GM12873 (cell line): Measurements from ENCODE around the gene USP33.

Source experiments
- TF ChIP-seq, protein P1 (sequence below): IDR thresholded peaks from 2 replicates; pipeline ENCODE4 v1.5.1; 2012; ENCODE audit warnings: low read depth, mild to moderate bottlenecking, moderate library complexity, low read length, control low read depth; ENCODE audit not compliant: insufficient read depth; ENCODE audit errors: missing control alignments

Gene USP33

DNA sequence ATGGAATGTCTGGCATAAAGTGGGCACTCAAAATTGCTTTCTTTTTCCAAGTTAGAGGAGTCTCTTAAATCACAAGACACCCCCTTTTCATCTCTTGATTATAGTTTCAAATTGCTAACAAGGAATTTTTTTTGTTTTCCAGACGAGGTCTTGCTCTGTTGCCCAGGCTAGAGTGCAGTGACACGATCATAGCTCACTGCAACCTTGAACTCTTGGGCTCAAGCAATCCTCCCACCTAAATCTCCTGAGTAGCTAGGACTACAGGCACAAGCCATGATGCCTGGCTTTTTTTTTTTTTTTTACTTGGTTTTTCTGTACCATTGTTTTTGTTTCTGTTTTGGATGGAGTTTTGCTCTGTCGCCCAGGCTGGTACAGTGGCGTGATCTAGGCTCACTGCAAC is 98.0 kb downstream of the USP33 start:
- TF ChIP-seq, protein P1, sequence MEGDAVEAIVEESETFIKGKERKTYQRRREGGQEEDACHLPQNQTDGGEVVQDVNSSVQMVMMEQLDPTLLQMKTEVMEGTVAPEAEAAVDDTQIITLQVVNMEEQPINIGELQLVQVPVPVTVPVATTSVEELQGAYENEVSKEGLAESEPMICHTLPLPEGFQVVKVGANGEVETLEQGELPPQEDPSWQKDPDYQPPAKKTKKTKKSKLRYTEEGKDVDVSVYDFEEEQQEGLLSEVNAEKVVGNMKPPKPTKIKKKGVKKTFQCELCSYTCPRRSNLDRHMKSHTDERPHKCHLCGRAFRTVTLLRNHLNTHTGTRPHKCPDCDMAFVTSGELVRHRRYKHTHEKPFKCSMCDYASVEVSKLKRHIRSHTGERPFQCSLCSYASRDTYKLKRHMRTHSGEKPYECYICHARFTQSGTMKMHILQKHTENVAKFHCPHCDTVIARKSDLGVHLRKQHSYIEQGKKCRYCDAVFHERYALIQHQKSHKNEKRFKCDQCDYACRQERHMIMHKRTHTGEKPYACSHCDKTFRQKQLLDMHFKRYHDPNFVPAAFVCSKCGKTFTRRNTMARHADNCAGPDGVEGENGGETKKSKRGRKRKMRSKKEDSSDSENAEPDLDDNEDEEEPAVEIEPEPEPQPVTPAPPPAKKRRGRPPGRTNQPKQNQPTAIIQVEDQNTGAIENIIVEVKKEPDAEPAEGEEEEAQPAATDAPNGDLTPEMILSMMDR, result no peak

DNA sequence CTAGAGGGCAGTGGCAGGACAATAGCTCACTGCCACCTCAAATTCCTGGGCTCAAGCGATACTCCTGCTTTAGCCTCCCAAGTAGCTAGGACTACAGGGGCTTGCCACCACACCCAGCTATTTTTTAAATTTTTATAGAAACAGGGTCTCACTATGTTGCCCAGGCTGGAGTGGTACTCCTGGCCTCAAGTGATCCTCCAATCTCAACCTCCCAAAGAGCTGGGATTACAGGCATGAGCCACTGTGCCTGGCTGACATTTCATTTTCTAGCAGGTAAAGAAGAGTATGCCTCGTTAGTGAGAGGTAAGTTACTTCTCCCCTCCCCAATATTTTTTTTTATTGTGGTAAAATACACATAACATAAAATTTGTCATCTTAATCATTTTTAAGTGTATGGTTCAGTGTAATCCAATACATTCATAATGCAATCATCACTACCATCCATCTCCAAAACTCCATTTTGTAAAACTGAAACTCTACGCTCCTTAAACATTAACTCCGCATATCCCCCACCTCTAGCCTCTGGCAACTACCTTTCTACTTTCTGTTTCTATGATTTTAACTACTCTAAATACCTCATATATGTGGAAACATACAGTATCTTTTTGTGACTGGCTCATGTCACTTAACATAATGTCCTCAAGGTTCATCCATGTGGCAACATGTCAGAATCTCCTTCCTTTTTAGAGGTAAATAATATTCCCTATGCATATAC is 99.6 kb downstream of the USP33 start:
- TF ChIP-seq, protein P1, result no peak

DNA sequence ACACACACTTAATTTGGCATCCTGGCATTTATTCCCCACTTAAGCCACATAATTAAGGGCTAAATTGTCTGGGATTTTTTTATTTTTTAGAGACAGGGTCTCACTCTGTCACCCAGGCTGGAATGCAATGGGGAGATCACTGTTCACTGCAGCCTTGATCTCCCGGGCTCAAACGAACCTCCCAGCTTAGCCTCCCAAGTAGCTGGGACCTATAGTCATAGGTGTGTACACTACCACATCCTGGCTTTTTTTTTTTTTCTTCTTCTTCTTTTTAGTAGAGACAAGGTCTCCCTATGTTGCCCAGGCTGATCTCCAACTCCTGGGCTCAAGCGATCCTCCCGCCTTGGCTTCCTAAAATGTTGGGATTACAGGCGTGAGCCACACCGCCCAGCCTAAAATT is 101.4 kb downstream of the USP33 start:
- TF ChIP-seq, protein P1, result no peak

DNA sequence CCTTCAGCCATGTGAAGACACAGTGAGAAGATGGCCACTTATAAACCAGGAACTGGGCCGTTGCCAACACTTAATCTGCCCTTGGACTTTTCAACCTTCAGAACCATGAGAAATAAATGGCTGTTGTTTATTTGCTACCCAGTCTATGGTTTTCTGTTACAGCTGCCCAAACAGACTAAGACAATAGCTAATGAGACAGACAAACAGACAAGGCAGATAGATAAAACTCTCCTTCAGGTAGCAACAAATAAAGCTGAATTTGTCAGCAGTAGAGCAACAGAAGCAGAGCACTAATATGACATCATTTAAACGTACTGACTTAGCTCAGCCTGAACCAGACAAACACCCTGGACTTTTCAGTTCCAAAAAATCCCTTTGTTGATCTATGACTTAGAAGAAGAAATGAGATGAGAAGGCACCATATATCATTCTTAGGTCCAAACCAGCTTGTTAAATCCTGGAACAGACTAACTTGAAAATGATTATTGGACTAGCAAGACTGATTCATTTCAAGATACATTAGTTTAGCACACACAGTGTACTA is 104.1 kb downstream of the USP33 start:
- TF ChIP-seq, protein P1, result no peak

DNA sequence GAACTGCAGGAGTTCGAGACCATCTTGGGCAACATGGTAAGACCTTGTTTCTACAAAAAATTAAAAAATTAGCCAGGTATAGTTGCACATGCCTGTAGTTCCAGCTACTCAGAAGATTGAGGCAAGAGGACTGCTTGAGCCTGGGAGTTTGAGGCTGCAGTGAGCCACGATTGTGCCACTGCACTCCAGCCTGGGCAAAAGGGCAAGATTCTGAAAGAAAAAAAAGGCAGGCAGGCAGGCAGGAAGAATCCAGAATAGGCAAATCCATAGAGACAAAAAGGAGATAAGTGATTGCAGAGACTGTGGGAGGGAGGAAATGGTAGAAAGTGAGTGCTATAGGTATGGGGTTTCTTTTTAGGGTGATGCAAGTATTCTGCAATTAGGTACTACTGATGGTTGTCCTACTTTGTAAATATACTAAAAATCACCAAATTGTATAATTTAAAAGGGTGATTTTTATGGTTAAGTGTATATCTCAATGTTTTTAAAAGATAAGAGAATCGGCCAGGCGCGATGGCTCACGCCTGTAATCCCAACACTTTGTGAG is 106.6 kb downstream of the USP33 start:
- TF ChIP-seq, protein P1, result no peak

DNA sequence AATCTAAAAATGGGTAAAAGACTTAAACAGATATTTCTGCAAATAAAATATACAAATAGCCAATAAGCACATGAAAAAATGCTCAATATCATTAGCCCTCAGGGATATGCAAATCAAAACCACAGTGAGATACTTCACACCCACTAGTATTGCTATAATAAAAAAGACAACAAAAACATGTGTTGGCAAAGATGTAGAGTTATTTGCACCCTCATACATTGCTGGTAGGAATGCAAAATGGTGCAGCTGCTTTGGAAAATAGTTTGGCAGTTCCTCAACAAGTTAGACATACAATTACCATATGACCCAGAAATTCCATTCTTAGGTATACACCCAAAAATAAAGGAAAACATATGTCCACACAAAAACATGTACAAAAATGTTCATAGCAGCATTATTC is 107.4 kb downstream of the USP33 start:
- TF ChIP-seq, protein P1, result no peak

- TF ChIP-seq, protein P1, result no peak
These were observed 110.5 kb downstream of the USP33 start for GRCh38 chr1:77649127-77649526.
